HEK293 (cell line): Measurements from ENCODE around the gene FOXO3.
A peak's percentile ranks its signal among the peaks of the same experiment; 100 is the strongest.

Experiments used
- CTCF ChIA-PET: fragments of 350-600 bp; formaldehyde crosslinking; extraction: SDS; loops from one replicate; lab custom pipeline; 2021; ENCODE audit warnings: antibody characterized with exemption; lab: Yijun Ruan, JAX
- POLR2A ChIA-PET: fragments of 300-600 bp; formaldehyde crosslinking; extraction: SDS; loops from one replicate; lab custom pipeline; 2020; ENCODE audit warnings: antibody characterized with exemption, inconsistent platforms; lab: Yijun Ruan, JAX
- H3K27ac ChIP-seq: fragments of 200-500 bp; sonication (Bioruptor generic); 2 replicates; pipeline ENCODE4 v1.5.1; 2014; ENCODE audit warnings: low read depth, low read length, control low read depth, inconsistent platforms; ENCODE audit errors: extremely low read depth
- H3K36me3 ChIP-seq, 2 experiments: fragments of 200-500 bp in 1 of 2; sonication (Bioruptor generic) in 1 of 2; 1 replicate in 1 of 2; 2 replicates in 1 of 2; pipeline ENCODE4 v1.5.1; 2014 to 2017; ENCODE audit warnings: inconsistent platforms in 2 of 2, low read length in 2 of 2; ENCODE audit not compliant: control insufficient read depth in 2 of 2, insufficient read depth in 1 of 2
- H3K4me1 ChIP-seq: fragments of 200-500 bp; sonication (Bioruptor generic); 2 replicates; pipeline ENCODE4 v1.5.1; 2014; ENCODE audit warnings: mild to moderate bottlenecking, low read length, inconsistent platforms; ENCODE audit not compliant: control insufficient read depth, insufficient read depth
- H3K4me3 ChIP-seq: 2 replicates; pipeline ENCODE4 v1.5.1; 2011; ENCODE audit warnings: low read depth, mild to moderate bottlenecking, control low read depth, low read length, moderate library complexity
- H3K9me3 ChIP-seq: fragments of 200-500 bp; sonication (Bioruptor generic); 2 replicates; pipeline ENCODE4 v1.5.1; 2014; ENCODE audit warnings: low read depth, low read length, inconsistent platforms; ENCODE audit not compliant: control insufficient read depth, insufficient read depth
- BCL6B ChIP-seq: fragments of 450-650 bp; formaldehyde crosslinking; IDR thresholded peaks from 2 replicates; pipeline ENCODE4 v1.5.1; 2017; ENCODE audit warnings: missing biosample characterization, missing genetic modification characterization
- REPIN1 ChIP-seq: fragments of 450-650 bp; formaldehyde crosslinking; IDR thresholded peaks from 2 replicates; pipeline ENCODE4 v1.5.1; 2017; ENCODE audit warnings: missing biosample characterization, missing genetic modification characterization, low read depth
- SETDB1 ChIP-seq: IDR thresholded peaks from one replicate; pipeline ENCODE4 v1.6.1; 2017; ENCODE audit warnings: mild to moderate bottlenecking, low read length, moderate library complexity, mixed read lengths; ENCODE audit not compliant: insufficient read length
- TRIM28 ChIP-seq: IDR thresholded peaks from 2 replicates; pipeline ENCODE4 v1.6.1; 2011; ENCODE audit warnings: low read length, control low read depth, borderline replicate concordance
- ZBTB1 ChIP-seq: fragments of 450-650 bp; formaldehyde crosslinking; IDR thresholded peaks from 2 replicates; pipeline ENCODE4 v1.5.1; 2016; ENCODE audit warnings: missing biosample characterization, missing genetic modification characterization
- ZBTB6 ChIP-seq: fragments of 450-650 bp; formaldehyde crosslinking; IDR thresholded peaks from 2 replicates; pipeline ENCODE4 v1.5.1; 2017; ENCODE audit warnings: missing biosample characterization, missing genetic modification characterization
- ZNF10 ChIP-seq: fragments of 450-650 bp; formaldehyde crosslinking; IDR thresholded peaks from 2 replicates; pipeline ENCODE4 v1.5.1; 2017; ENCODE audit warnings: missing biosample characterization, missing genetic modification characterization
- ZNF23 ChIP-seq: fragments of 450-650 bp; formaldehyde crosslinking; IDR thresholded peaks from 2 replicates; pipeline ENCODE4 v1.5.1; 2016; ENCODE audit warnings: missing biosample characterization, missing genetic modification characterization, borderline replicate concordance
- ZNF239 ChIP-seq: fragments of 450-650 bp; formaldehyde crosslinking; IDR thresholded peaks from 2 replicates; pipeline ENCODE4 v1.5.1; 2016; ENCODE audit warnings: missing biosample characterization, missing genetic modification characterization
- ZNF292 ChIP-seq: fragments of 450-650 bp; formaldehyde crosslinking; IDR thresholded peaks from 2 replicates; pipeline ENCODE4 v1.5.1; 2016; ENCODE audit warnings: low read depth, missing biosample characterization, missing genetic modification characterization, borderline replicate concordance
- ZNF398 ChIP-seq: fragments of 450-650 bp; formaldehyde crosslinking; IDR thresholded peaks from 2 replicates; pipeline ENCODE4 v1.5.1; 2017; ENCODE audit warnings: missing biosample characterization, missing genetic modification characterization
- ZNF423 ChIP-seq: fragments of 450-650 bp; formaldehyde crosslinking; IDR thresholded peaks from 2 replicates; pipeline ENCODE4 v1.5.1; 2016; ENCODE audit warnings: missing biosample characterization, missing genetic modification characterization
- ZNF658 ChIP-seq: fragments of 450-650 bp; formaldehyde crosslinking; IDR thresholded peaks from 2 replicates; pipeline ENCODE4; 2016; ENCODE audit warnings: missing biosample characterization, missing genetic modification characterization
- ZNF776 ChIP-seq: fragments of 450-650 bp; formaldehyde crosslinking; IDR thresholded peaks from 2 replicates; pipeline ENCODE4 v1.5.0; 2017; ENCODE audit warnings: missing biosample characterization, missing genetic modification characterization, borderline replicate concordance
- ZSCAN16 ChIP-seq: fragments of 450-650 bp; formaldehyde crosslinking; IDR thresholded peaks from 2 replicates; pipeline ENCODE4 v1.5.1; 2016; ENCODE audit warnings: missing biosample characterization, missing genetic modification characterization
- TF ChIP-seq, protein P1 (sequence below): fragments of 450-650 bp; formaldehyde crosslinking; IDR thresholded peaks from 2 replicates; pipeline ENCODE4 v1.5.1; 2016; ENCODE audit warnings: missing biosample characterization, missing genetic modification characterization

The FOXO3 gene

GRCh38 chr6:108723594-108723993 is 162.9 kb downstream of the FOXO3 start:
- Histone ChIP-seq H3K4me1 (no peaks in the 10 kb centered on the region), H3K4me3 (no peak overlapping the region), H3K9me3 (no peaks in the 10 kb centered on the region)
- ChIA-PET CTCF (no interaction called here), POLR2A (no interaction called here)
- TF ChIP-seq SETDB1, result peak; percentile 82
- TF ChIP-seq ZNF239 (tag by site-specific recombination), result no peak
- TF ChIP-seq ZNF10 (tag by site-specific recombination), result no peak
- no peak for TF ChIP-seq ZNF776 (tag by site-specific recombination)
- no peak for TF ChIP-seq ZSCAN16 (tag by site-specific recombination)
- TF ChIP-seq BCL6B (tag by site-specific recombination), result no peak
- TF ChIP-seq TRIM28, result 0 out of 2 replicates have a peak, but pooled peaks have one; percentile 17
- TF ChIP-seq, all 188 proteins: peak for 2
- no peaks in the 10 kb centered on the region for H3K36me3 ChIP-seq
- H3K27ac ChIP-seq, result no peak overlapping the region

DNA sequence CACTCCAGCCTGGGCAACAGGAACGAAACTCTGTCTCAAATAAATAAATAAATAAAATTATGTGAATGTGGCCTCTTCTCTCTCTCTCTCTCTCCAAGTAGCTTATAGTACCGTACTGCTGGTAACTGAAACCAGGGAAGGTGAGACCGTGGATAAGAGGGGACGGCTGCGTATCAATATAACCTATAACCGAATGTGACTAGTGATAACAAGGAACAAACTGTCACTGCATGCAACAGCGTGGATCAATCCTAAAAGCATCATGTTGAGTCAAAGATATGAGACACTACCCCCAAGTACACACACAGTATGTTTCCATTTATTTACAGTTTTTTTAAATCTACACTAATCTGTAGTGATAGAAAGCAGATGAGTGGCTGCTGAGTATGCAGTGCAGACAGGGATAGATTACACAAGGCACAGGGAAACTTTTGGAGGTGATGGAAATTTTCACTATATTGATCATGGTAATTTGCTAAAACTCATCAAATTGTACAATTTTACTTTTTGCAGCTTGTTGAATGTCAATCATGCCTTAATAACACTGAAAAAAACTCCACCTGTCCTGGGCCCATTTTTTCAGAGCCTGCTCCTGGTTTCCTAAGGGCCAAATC is 166.1 kb downstream of the FOXO3 start:
- Histone ChIP-seq H3K4me1 (peaks cover 9% of the 10 kb centered on the region), H3K9me3 (no peaks in the 10 kb centered on the region), H3K36me3 (no peaks in the 10 kb centered on the region), H3K27ac (no peak overlapping the region), H3K4me3 (no peak overlapping the region)
- POLR2A ChIA-PET, result no interaction called here
- no peak for TF ChIP-seq ZNF23 (tag by site-specific recombination)
- TF ChIP-seq ZNF292 (tag by site-specific recombination), result no peak
- TF ChIP-seq ZNF658, result no peak
- no peak for TF ChIP-seq ZNF423
- no peak for TF ChIP-seq REPIN1
- TF ChIP-seq ZBTB1 (tag by site-specific recombination), result no peak
- CTCF ChIA-PET, result no interaction called here

GRCh38 chr6:108727966-108728730 is 167.4 kb downstream of the FOXO3 start:
- Histone ChIP-seq H3K27ac (no peak overlapping the region), H3K36me3 (no peaks in the 10 kb centered on the region), H3K4me1 (peaks cover 9% of the 10 kb centered on the region), H3K4me3 (no peak overlapping the region), H3K9me3 (no peaks in the 10 kb centered on the region)
- ChIA-PET POLR2A (no interaction called here), CTCF (interaction anchor here (0.6 kb wide), 1 partner anchor 190 kb away, joined by 4 read pairs; no protein-coding TSS in a partner anchor)
- TF ChIP-seq, protein P1, sequence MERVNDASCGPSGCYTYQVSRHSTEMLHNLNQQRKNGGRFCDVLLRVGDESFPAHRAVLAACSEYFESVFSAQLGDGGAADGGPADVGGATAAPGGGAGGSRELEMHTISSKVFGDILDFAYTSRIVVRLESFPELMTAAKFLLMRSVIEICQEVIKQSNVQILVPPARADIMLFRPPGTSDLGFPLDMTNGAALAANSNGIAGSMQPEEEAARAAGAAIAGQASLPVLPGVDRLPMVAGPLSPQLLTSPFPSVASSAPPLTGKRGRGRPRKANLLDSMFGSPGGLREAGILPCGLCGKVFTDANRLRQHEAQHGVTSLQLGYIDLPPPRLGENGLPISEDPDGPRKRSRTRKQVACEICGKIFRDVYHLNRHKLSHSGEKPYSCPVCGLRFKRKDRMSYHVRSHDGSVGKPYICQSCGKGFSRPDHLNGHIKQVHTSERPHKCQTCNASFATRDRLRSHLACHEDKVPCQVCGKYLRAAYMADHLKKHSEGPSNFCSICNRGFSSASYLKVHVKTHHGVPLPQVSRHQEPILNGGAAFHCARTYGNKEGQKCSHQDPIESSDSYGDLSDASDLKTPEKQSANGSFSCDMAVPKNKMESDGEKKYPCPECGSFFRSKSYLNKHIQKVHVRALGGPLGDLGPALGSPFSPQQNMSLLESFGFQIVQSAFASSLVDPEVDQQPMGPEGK (tag by site-specific recombination), result no peak
- TF ChIP-seq ZBTB6 (tag by site-specific recombination) (no peak), ZNF658 (no peak), ZNF398 (tag by site-specific recombination) (peak; percentile 22; the same call in 1 of the 2 replicates)
